SJSA1 (cell line): ENCODE results near the gene CHMP6. TPM values are rescaled to one million over a fixed set of nuclear protein-coding genes. Genes with fewer than 3 reads are reported as not detected.

Experiments used
- DNase-seq, 2 experiments: peaks; one replicate each; pipeline ENCODE4 v3.0.0-alpha.2; 2015 to 2020; ENCODE audit warnings: low spot score in 2 of 2, low read depth in 1 of 2
- H3K27ac ChIP-seq: fragments of 250-450 bp; sonication (Bioruptor Pico); 2 replicates; pipeline ENCODE4 v1.5.1; 2020; ENCODE audit warnings: mild to moderate bottlenecking, moderate library complexity
- H3K27me3 ChIP-seq: fragments of 250-450 bp; sonication (Bioruptor Pico); replicated peaks from 2 replicates; pipeline ENCODE4 v1.5.1; 2020; ENCODE audit warnings: mild to moderate bottlenecking, moderate library complexity
- H3K36me3 ChIP-seq: fragments of 250-450 bp; sonication (Bioruptor Pico); 2 replicates; pipeline ENCODE4 v1.5.1; 2020; ENCODE audit warnings: mild to moderate bottlenecking
- H3K4me1 ChIP-seq: fragments of 250-450 bp; sonication (Bioruptor Pico); replicated peaks from 2 replicates; pipeline ENCODE4 v1.6.1; 2021; ENCODE audit warnings: mild to moderate bottlenecking
- H3K4me3 ChIP-seq: fragments of 250-450 bp; sonication (Bioruptor Pico); 2 replicates; pipeline ENCODE4 v1.5.1; 2020; ENCODE audit warnings: mild to moderate bottlenecking
- H3K9me3 ChIP-seq: fragments of 250-450 bp; sonication (Bioruptor Pico); replicated peaks from 2 replicates; pipeline ENCODE4 v1.5.1; 2020; ENCODE audit warnings: mild to moderate bottlenecking
- total RNA-seq: library from RNA; depleted of rRNA; stranded (reverse); fragments of >200 nt; shearing (Covaris generic); gene quantifications from 2 replicates; pipeline ENCODE4 v1.2.3, GENCODE V29; 2014

CHMP6 gene
- total RNA-seq, 1 experiment from 2014 or later, result 20.9 TPM

DNA sequence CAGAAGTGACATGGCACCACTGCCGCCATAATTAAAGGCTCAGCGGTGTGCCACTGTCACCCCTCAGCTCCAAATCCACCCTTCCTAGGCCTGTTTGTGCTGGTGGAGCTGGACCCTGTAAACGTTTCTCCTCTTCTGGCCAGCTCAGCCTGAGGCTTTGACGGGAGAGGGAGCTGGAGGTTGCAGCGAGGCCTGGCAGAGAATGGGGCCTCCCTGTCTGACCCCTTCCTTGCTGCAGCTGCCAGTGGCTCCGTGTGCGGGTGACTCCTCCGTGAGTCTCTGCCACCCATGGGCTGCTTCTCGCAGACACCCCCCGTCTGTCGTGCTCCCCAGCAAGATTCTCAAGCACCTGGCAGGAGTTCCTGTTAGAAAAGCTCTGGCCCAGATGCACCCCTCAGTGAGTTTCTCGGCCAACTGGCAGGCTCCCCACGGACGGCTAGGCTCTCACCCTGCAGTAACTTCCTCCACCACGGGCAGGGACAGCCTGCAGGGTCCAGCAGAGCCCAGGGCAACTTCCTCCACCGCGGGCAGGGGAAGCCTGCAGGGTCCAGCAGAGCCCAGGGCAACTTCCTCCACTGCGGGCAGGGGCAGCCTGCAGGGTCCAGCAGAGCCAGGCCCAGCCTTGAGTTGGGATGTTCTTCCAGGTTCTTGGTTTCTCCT, 4.7 kb upstream of the CHMP6 start:
- Histone ChIP-seq H3K4me1 (peaks cover 29% of the 10 kb centered on the region), H3K9me3 (peaks cover 3% of the 10 kb centered on the region)
- DNase-seq, result no peak

DNA sequence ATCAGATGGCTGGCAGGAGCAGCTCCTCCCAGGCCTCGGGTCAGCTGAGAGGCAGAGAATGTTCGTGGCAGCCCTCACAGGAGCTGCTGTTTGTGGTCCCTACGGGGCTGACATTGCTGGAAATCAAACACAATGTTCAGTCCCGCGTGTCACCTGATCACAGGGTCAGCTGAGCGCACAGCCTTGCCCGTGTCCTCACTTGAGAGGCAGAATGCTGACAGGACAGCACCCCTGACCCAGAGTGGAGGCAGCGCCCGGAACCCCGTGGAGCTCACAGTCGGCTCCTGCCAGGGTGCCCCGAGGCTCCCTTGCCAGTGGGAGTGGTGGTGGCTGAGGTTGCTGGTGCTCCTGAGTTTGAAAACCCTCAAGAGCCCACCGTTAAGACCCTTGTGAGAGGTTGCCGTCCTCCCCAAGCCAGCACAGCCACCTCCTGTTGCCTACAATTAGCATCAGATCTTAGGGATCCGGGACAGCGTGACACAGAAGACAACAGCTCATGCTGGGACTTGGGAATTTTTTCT, 3.6 kb upstream of the CHMP6 start:
- H3K27ac ChIP-seq, result no peak overlapping the region
- H3K4me3 ChIP-seq, result no peak overlapping the region
- no peak for DNase-seq

More for the DNA sequence above, 4.7 kb upstream of the CHMP6 start:
- Histone ChIP-seq H3K27me3 (no peaks in the 10 kb centered on the region), H3K4me3 (no peak overlapping the region), H3K27ac (no peak overlapping the region), H3K36me3 (peaks cover 5% of the 10 kb centered on the region)

GRCh38 chr17:80989586-80989913, 2.1 kb upstream of the CHMP6 start:
- peaks cover 21% of the 10 kb centered on the region for H3K36me3 ChIP-seq
- peaks cover 6% of the 10 kb centered on the region for H3K9me3 ChIP-seq
- no peak overlapping the region for H3K4me3 ChIP-seq
- H3K4me1 ChIP-seq, result peaks cover 43% of the 10 kb centered on the region
- DNase-seq, result peak in 1 of 2 experiments; percentile 46
- no peaks in the 10 kb centered on the region for H3K27me3 ChIP-seq
- no peak overlapping the region for H3K27ac ChIP-seq

More for the DNA sequence above, 3.6 kb upstream of the CHMP6 start:
- peaks cover 40% of the 10 kb centered on the region for H3K4me1 ChIP-seq
- H3K36me3 ChIP-seq, result peaks cover 10% of the 10 kb centered on the region
- peaks cover 6% of the 10 kb centered on the region for H3K9me3 ChIP-seq
- H3K27me3 ChIP-seq, result no peaks in the 10 kb centered on the region

GRCh38 chr17:80990921-80991644, 558 bp upstream of the CHMP6 start:
- Histone ChIP-seq H3K4me3 (peak overlapping the region; percentile 100), H3K36me3 (peaks cover 33% of the 10 kb centered on the region), H3K27me3 (no peaks in the 10 kb centered on the region), H3K27ac (peak overlapping the region; percentile 57), H3K9me3 (peaks cover 6% of the 10 kb centered on the region), H3K4me1 (peaks cover 36% of the 10 kb centered on the region)
- peak in 1 of 2 experiments; percentile 42 for DNase-seq

- peaks cover 48% of the 10 kb centered on the region for H3K4me1 ChIP-seq
- H3K4me3 ChIP-seq, result peak overlapping the region; percentile 100
- no peak for DNase-seq
- H3K36me3 ChIP-seq, result peaks cover 45% of the 10 kb centered on the region
- peaks cover 6% of the 10 kb centered on the region for H3K9me3 ChIP-seq
- H3K27me3 ChIP-seq, result no peaks in the 10 kb centered on the region
- H3K27ac ChIP-seq, result peak overlapping the region; percentile 57
These were observed 671 bp downstream of the CHMP6 start for GRCh38 chr17:80992077-80992947.

- Histone ChIP-seq H3K27me3 (no peaks in the 10 kb centered on the region), H3K36me3 (peaks cover 53% of the 10 kb centered on the region), H3K4me3 (peak overlapping the region; percentile 100), H3K4me1 (peaks cover 56% of the 10 kb centered on the region), H3K27ac (no peak overlapping the region), H3K9me3 (peaks cover 6% of the 10 kb centered on the region)
- DNase-seq, result no peak
These were observed 1.4 kb downstream of the CHMP6 start for GRCh38 chr17:80992948-80993624.

DNA sequence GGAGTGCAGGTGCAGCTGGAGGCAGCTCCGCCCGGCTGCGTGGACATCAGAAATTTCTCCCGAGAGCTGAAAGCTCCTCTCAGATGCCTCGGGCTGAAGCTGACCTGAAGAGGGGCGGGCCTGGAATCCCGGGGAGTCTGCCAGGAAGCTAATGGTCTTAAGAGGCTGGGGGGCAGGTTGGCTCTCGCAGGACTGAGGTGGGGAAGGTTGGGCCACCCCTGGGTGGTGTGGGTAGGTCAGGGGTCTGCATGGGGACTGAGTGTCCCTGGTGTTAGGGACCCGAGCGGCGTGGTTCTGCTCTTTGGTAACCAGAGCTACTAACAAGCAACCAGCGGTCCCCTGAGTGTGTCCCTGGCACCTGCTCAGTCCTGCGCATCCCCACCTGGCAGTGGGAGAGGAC, 3.5 kb downstream of the CHMP6 start:
- Histone ChIP-seq H3K4me1 (peaks cover 56% of the 10 kb centered on the region), H3K4me3 (no peak overlapping the region), H3K36me3 (peaks cover 73% of the 10 kb centered on the region), H3K9me3 (peaks cover 6% of the 10 kb centered on the region), H3K27me3 (no peaks in the 10 kb centered on the region), H3K27ac (no peak overlapping the region)
- DNase-seq, result no peak

- Histone ChIP-seq H3K9me3 (peaks cover 6% of the 10 kb centered on the region), H3K4me1 (peaks cover 52% of the 10 kb centered on the region), H3K36me3 (peaks cover 81% of the 10 kb centered on the region), H3K27me3 (no peaks in the 10 kb centered on the region), H3K4me3 (no peak overlapping the region), H3K27ac (peak overlapping the region; percentile 73)
- no peak for DNase-seq
These were observed 5.0 kb downstream of the CHMP6 start for GRCh38 chr17:80996422-80997305.

DNA sequence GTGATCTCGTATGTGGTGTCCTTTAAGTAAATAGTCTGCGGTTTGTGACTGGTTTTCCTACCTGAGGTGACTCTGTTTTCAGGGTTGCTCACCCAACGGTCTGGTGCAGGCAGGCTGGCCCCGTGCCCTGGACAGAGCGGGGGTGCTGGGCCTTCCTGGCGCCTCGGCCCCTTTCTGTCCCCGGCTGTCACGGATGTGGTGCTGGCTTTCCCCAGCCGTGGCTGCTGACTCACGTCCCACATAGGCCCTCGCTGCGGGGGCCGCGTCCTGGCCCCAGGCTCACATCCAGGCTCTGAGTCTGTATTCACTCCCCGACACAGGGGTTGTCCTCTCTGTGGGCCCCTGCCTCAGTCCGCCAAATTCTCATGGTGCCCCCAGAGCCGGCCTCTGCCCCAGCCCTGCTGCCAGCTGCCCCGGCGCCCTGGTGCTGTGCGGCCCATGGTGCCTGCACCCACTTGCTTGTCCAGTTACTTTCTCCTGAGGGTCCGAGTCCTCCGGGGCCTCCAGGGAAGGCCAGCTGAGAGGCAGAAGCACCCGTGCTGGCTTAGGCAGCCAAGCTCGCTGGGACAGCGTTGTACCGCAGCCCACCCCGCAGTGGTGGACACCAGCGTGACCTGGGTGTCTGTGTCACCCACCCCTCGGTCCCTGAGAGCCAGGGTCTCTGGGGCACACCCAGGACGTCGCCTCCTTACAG, 5.9 kb downstream of the CHMP6 start:
- Histone ChIP-seq H3K9me3 (no peaks in the 10 kb centered on the region), H3K27me3 (peaks cover under 1% of the 10 kb centered on the region)

DNA sequence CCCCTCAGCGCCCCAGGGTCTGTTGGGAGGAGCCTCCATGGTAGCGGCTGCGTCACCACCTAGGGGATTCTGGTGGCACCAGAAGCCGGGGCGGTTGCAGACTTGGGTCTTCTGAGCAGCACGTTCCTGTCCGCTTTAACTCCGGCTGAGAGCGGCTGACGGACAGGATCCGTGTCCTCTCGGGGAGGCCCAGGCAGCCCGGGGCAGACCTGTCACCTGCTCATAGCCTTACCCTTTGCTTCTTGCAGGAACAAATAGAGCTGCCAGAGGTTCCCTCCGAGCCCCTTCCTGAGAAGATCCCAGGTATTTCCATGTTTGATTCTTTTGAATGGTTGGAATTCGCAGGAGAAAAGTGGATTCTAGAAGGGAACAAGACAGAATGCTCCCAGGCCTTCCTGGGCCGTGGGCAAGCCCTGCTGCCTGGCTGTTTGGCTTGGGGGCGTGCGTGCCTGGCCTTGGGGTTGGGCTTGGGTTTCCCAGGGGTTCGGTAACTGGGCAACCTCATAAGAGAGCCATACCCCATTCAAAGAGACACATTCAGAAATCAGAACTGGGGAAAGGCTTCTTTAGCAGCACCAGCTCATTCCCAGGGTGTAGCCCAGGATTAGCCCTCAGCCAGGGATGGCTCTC, 6.6 kb downstream of the CHMP6 start:
- Histone ChIP-seq H3K4me1 (peaks cover 47% of the 10 kb centered on the region), H3K4me3 (no peak overlapping the region), H3K36me3 (peaks cover 72% of the 10 kb centered on the region), H3K27ac (peak overlapping the region; percentile 73), H3K27me3 (peaks cover 8% of the 10 kb centered on the region), H3K9me3 (no peaks in the 10 kb centered on the region)
- no peak for DNase-seq

More for the DNA sequence above, 5.9 kb downstream of the CHMP6 start:
- Histone ChIP-seq H3K4me1 (peaks cover 51% of the 10 kb centered on the region), H3K27ac (peak overlapping the region; percentile 73), H3K4me3 (no peak overlapping the region), H3K36me3 (peaks cover 73% of the 10 kb centered on the region)
- DNase-seq, result peak; percentile 76 to 91

DNA sequence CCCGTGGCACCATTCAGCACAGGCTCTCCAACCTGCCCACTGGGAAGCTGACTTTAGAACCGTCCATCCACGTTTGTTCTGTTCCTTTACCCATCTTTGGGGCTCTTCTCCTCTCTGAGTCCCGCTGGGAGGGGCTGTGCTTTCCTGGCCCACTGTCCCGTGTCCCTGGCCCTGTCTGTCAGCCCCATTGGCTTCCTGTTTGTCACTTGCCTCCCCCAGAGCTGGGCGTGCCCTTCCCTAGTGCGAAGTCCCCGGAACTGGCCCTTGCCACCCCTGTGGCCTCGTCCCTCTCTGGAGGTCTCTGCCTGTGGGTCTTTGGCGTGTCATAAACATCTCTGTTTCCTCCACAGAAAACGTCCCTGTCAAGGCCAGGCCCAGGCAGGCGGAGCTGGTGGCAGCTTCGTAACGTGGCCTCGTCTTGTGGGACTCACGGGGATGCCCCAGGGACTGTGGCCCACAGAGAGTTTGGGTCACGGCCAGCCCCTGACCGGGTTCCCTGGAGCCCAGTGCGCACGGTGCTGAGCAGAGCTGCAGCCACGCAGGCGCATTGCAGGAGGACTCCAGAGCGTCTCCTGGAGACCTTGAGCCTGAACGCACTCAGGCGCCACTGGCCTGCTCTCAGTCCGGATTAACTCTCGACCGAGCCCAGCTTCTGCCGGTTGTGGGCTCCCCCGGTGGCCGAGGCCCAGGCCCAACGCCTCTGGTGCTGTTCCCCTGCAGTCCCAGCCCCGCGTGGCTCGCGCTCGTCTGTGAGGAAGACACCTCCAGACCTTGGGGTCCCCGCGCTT, 7.3 kb downstream of the CHMP6 start:
- Histone ChIP-seq H3K27ac (peak overlapping the region; percentile 73; the same call in 1 of the 2 replicates), H3K4me1 (peaks cover 47% of the 10 kb centered on the region), H3K27me3 (peaks cover 13% of the 10 kb centered on the region), H3K9me3 (no peaks in the 10 kb centered on the region), H3K36me3 (peaks cover 67% of the 10 kb centered on the region), H3K4me3 (no peak overlapping the region)
- DNase-seq, result no peak
